HEK293T (cell line): ENCODE measurements around the gene SPIN3.
"Not testable (repeated sequence)": the region's sequence is repeated elsewhere in the genome, so short reads cannot be mapped to it uniquely, and the experiment has no call there.

Experiments used
- CTCF ChIA-PET: fragments of 350-600 bp; formaldehyde crosslinking; extraction: SDS; loops from one replicate; lab custom pipeline; 2021; ENCODE audit warnings: antibody characterized with exemption, inconsistent platforms; lab: Yijun Ruan, JAX
- POLR2A ChIA-PET: fragments of 350-600 bp; formaldehyde crosslinking; extraction: SDS; loops from one replicate; lab custom pipeline; 2020; ENCODE audit warnings: antibody characterized with exemption, inconsistent platforms; lab: Yijun Ruan, JAX
- DNase-seq: peaks from one replicate; pipeline ENCODE4 v3.0.0; 2012; ENCODE audit warnings: mixed read lengths; ENCODE audit errors: extremely low spot score
- ARNT ChIP-seq: fragments of 450-650 bp; IDR thresholded peaks from 2 replicates; pipeline ENCODE4 v1.6.1; 2017; ENCODE audit warnings: mild to moderate bottlenecking
- BHLHE40 ChIP-seq: fragments of 450-650 bp; IDR thresholded peaks from 2 replicates; pipeline ENCODE4 v1.6.1; 2016; ENCODE audit warnings: mild to moderate bottlenecking, moderate library complexity, borderline replicate concordance
- CTBP1 ChIP-seq: fragments of 450-650 bp; IDR thresholded peaks from 2 replicates; pipeline ENCODE4 v1.6.1; 2016; ENCODE audit warnings: borderline replicate concordance
- ELF4 ChIP-seq: fragments of 450-650 bp; IDR thresholded peaks from 2 replicates; pipeline ENCODE4 v1.6.1; 2017; ENCODE audit warnings: antibody characterized with exemption
- FOXA1 ChIP-seq: fragments of 450-650 bp; IDR thresholded peaks from 2 replicates; pipeline ENCODE4 v1.6.1; 2016; ENCODE audit warnings: mild to moderate bottlenecking
- FOXK2 ChIP-seq: fragments of 450-650 bp; IDR thresholded peaks from 2 replicates; pipeline ENCODE4 v1.6.1; 2016; ENCODE audit warnings: mild to moderate bottlenecking
- FOXM1 ChIP-seq: fragments of 450-650 bp; IDR thresholded peaks from 2 replicates; pipeline ENCODE4 v1.6.1; 2017; ENCODE audit warnings: mild to moderate bottlenecking, borderline replicate concordance
- HDGF ChIP-seq: fragments of 450-650 bp; IDR thresholded peaks from 2 replicates; pipeline ENCODE4 v1.6.1; 2017; ENCODE audit warnings: antibody characterized with exemption, borderline replicate concordance
- L3MBTL2 ChIP-seq: fragments of 450-650 bp; conservative IDR thresholded peaks from 2 replicates; pipeline ENCODE4 v1.6.1; 2016; ENCODE audit warnings: mild to moderate bottlenecking
- LEF1 ChIP-seq: fragments of 450-650 bp; IDR thresholded peaks from 2 replicates; pipeline ENCODE4 v1.6.1; 2017; ENCODE audit warnings: mild to moderate bottlenecking, borderline replicate concordance
- NFRKB ChIP-seq: fragments of 450-650 bp; IDR thresholded peaks from 2 replicates; pipeline ENCODE4 v1.6.1; 2016; ENCODE audit warnings: mild to moderate bottlenecking, moderate library complexity
- SP1 ChIP-seq: fragments of 450-650 bp; IDR thresholded peaks from 2 replicates; pipeline ENCODE4 v1.6.1; 2017
- SUZ12 ChIP-seq: fragments of 450-650 bp; IDR thresholded peaks from 2 replicates; pipeline ENCODE4 v1.6.1; 2016; ENCODE audit warnings: mild to moderate bottlenecking
- TARDBP ChIP-seq: fragments of 450-650 bp; IDR thresholded peaks from 2 replicates; pipeline ENCODE4 v1.6.1; 2016
- ZNF384 ChIP-seq: fragments of 450-650 bp; IDR thresholded peaks from 2 replicates; pipeline ENCODE4 v1.6.1; 2016
- TF ChIP-seq, protein P1 (sequence below): fragments of 450-650 bp; IDR thresholded peaks from 2 replicates; pipeline ENCODE4 v1.6.1; 2016

The SPIN3 gene

DNA sequence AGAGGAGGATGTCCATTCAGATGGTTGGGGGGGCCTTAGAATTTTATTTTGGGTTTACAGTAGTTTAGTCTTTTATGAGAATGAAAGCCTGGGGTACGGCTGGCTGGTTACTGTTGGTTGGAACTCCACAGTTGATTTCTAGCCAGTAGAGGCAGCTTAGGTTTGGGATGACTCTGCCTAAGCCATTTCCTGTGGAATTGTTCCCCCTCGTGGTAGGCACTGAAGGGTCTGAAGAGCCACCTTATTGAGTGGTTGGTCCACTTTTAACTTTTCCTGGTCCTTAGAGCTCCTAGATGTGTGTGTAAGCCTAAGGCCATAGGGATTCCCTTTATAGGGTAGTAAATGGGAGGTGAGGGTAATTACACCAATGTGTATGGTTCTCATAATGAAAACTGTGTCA is 19.7 kb downstream of the SPIN3 start:
- CTCF ChIA-PET, result no interaction called here

DNA sequence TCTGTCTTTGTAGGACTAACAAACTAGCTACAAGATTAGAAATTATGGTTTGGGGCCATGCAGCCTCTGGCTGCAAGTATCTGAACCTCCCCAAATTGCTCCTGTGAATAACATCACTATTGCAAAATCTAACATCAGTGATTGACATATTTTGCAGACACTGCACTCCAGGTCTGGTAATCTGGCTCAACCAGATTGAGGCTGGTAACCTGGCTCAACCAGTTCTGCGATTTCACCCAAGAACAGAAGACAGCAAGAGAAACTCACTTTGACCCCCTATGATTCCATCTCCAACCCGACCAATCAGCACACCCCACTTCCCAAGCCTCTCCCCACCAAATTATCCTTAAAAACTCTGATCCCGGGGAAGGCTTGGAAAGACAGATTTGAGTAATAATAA is 20.9 kb downstream of the SPIN3 start:
- no peak for TF ChIP-seq SUZ12
- ChIA-PET POLR2A (no interaction called here), CTCF (interaction anchor here (0.9 kb wide), 1 partner anchor 172 kb away, joined by 3 read pairs; no protein-coding TSS in a partner anchor)
- no peak for DNase-seq

More for the DNA sequence above, 19.7 kb downstream of the SPIN3 start:
- TF ChIP-seq NFRKB (no peak), FOXA1 (no peak), BHLHE40 (no peak), HDGF (no peak), SP1 (no peak), FOXK2 (no peak), ARNT (no peak), TARDBP (no peak), ZNF384 (no peak), L3MBTL2 (no peak), FOXM1 (no peak), CTBP1 (no peak), ELF4 (no peak), LEF1 (no peak), SUZ12 (no peak)
- TF ChIP-seq, protein P1, sequence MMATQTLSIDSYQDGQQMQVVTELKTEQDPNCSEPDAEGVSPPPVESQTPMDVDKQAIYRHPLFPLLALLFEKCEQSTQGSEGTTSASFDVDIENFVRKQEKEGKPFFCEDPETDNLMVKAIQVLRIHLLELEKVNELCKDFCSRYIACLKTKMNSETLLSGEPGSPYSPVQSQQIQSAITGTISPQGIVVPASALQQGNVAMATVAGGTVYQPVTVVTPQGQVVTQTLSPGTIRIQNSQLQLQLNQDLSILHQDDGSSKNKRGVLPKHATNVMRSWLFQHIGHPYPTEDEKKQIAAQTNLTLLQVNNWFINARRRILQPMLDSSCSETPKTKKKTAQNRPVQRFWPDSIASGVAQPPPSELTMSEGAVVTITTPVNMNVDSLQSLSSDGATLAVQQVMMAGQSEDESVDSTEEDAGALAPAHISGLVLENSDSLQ, result no peak
- DNase-seq, result no peak
- POLR2A ChIA-PET, result interaction anchor here (0.6 kb wide), 1 partner anchor 228 kb away, joined by 4 read pairs; no protein-coding TSS in a partner anchor

DNA sequence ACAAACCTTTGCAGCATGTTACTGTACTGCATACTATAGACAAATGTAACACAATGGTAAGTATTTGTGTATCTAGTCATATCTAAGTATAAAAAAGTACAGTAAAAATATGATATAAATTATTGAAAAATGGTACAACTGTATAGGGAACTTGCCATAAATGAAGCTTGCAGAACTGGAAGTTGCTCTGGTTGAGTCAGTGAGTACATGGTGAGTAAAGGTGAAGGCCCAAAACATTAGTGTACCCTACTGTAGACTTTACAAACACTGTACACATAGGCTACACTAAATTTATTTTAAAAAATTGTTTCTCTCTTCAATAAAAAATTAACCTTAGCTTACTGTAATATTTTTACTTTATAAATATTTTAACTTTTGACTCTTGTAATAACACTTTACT is 25.8 kb downstream of the SPIN3 start:
- POLR2A ChIA-PET, result no interaction called here
- TF ChIP-seq CTBP1 (no peak), HDGF (no peak), FOXK2 (no peak), TARDBP (no peak), SUZ12 (no peak), L3MBTL2 (no peak), NFRKB (no peak), ARNT (no peak)
- TF ChIP-seq, protein P1, result no peak
- CTCF ChIA-PET, result no interaction called here
- DNase-seq, result no peak

DNA sequence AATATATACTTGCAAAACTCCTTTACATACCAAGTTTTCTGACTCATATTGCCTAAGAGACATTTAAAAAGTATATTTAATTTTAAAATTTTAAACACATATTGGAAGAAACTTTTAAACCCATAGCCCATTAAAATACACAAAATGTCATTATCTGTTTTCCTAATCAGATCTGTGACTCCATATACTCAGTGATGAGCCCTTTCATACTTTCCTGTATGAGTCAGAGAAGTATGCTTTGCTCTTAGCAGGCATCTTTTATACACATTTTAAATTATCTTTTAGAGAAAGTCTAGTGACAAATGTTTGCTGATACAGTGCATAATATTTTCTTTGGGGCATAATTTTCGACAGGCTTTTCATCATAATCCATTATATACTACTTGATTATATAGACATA is 26.4 kb downstream of the SPIN3 start:
- TF ChIP-seq FOXK2 (no peak), BHLHE40 (no peak), L3MBTL2 (no peak), LEF1 (no peak), FOXA1 (no peak), ELF4 (no peak), TARDBP (no peak), HDGF (no peak), ARNT (no peak), ZNF384 (no peak), CTBP1 (no peak), SUZ12 (no peak), SP1 (no peak), FOXM1 (no peak), NFRKB (no peak)
- TF ChIP-seq, protein P1, result no peak
- POLR2A ChIA-PET, result no interaction called here
- no peak for DNase-seq
- CTCF ChIA-PET, result no interaction called here

DNA sequence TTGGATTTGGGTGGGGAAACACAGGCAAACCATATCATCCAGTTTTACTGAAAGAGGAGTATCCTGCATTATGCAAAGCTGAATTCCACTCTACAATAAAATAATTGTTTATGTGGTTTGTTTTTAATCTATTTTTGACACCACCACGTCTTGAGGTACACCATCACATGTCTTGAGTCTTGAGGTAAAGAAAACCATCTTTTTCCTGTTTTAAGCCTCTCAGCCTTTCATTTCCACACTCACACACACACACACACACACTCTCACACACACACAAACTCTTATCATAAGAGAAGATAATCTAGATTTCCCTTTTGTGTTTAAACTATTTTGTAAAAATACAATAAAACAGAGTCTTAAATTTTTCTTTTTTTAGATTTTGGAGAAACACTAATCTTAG is 32.0 kb downstream of the SPIN3 start:
- TF ChIP-seq, protein P1, result no peak
- no peak for TF ChIP-seq TARDBP
- no peak for TF ChIP-seq ZNF384
- no peak for TF ChIP-seq NFRKB
- ChIA-PET POLR2A (no interaction called here), CTCF (no interaction called here)
- no peak for DNase-seq

DNA sequence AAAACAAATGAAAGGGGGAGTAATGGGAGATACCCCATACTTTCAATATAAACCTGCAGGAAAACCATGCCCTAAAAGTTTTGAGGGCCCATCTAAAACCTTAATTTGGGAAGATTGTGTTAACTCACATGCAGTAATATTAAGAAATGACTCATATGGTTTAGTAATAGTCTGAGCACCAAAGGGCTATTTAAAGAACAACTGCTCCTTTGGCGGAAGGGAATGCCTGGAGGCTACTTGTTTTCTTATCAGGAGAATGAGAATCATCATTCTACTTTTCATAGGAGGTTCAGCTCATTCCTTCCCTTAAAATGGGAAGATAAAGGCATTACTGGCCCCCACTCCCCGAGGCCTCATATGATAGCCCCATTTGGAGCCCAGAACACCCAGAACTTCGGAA is 47.6 kb downstream of the SPIN3 start:
- CTCF ChIA-PET, result no interaction called here
- TF ChIP-seq BHLHE40 (no peak), HDGF (no peak), FOXM1 (no peak), FOXK2 (no peak), TARDBP (no peak), SP1 (no peak), FOXA1 (no peak), LEF1 (no peak), NFRKB (no peak), CTBP1 (no peak), ARNT (no peak), ZNF384 (no peak), ELF4 (no peak), SUZ12 (no peak), L3MBTL2 (no peak)
- TF ChIP-seq, protein P1, result no peak
- DNase-seq, result no peak
- POLR2A ChIA-PET, result no interaction called here

DNA sequence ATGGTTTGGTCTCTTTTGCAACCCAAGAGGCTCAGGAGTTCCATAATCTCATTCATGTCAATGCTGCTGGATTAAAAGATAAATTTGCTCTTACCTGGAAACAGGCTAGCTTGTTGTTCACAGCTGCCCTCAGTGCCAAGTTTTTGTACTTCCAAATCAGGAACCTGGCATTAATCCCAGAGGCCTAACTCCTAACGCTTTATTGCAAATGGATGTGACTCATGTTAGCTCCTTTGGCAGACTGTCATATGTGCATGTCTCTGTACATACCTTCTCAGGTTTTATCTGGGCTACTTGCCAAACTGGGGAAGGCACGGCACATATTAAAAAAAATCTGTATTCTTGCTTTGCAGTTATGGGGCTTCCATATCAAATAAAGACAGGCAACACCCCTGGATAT is 49.1 kb downstream of the SPIN3 start:
- DNase-seq, CTCF ChIA-PET, POLR2A ChIA-PET: not testable (repeated sequence)

DNA sequence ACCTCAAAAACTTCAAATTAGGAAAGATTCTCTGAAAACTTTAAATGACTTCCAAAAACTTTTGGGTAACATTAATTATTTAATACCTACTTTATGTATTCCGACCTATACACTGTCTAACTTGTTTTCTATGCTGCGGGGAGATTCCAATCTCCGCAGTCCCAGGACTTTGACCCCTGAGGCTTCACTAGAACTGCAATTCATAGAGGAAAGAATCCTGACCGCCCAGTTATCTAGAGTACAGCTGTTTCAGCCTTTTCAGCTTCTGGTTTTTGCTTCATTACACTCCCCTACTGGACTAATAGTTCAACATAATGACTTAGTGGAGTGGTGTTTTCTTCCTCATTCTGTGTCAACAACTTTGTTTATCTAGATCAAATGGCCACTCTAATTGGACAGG is 50.1 kb downstream of the SPIN3 start:
- POLR2A ChIA-PET, CTCF ChIA-PET, DNase-seq: not testable (repeated sequence)
